Measurements from ENCODE around the gene GMCL1.
"Not testable (repeated sequence)": the region's sequence is repeated elsewhere in the genome, so short reads cannot be mapped to it uniquely, and the experiment has no call there.

GMCL1 gene

DNA sequence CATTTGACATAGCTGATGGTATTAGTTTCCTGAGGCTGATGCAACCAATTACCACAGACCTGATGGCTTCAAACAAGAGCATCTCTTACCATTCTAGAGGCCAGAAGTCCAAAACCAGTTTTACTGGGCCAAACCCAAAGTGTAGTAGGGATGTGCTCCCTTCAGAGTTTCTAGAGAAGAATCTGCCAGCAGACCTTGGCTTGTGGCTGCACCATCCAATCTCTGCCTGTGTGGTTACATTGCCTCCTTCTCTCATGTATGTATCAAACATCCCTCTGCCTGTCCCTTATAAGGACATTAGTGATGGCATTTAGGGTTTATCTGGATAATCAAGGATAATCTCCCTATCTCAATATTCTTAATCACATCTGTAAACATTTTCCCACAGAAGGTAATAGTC lies 59.8 kb downstream of the GMCL1 start:
- no peak for TF ChIP-seq CTCF (IDR thresholded peaks at IDR 0.05; ENCODE audit: low read depth, low read length)
- no peak overlapping the region for H3K4me3 ChIP-seq (ENCODE audit: low read depth, low read length)
- DNase-seq (ENCODE audit: low read depth, low spot score): no peak
- in situ Hi-C loops (cut with HindIII; ENCODE audit: low sequenced_read_pairs): no loop called here

GRCh38 chr2:69890881-69891280 lies 61.4 kb downstream of the GMCL1 start:
- in situ Hi-C loops (cut with HindIII; ENCODE audit: low sequenced_read_pairs): no loop called here
- H3K4me3 ChIP-seq (ENCODE audit: low read depth, low read length): no peak overlapping the region
- no peak for DNase-seq (ENCODE audit: low read depth, low spot score)
- TF ChIP-seq CTCF (IDR thresholded peaks at IDR 0.05; ENCODE audit: low read depth, low read length): no peak

GRCh38 chr2:69892838-69893424 lies 63.5 kb downstream of the GMCL1 start:
- H3K4me3 ChIP-seq (ENCODE audit: low read depth, low read length); in situ Hi-C loops (cut with HindIII; ENCODE audit: low sequenced_read_pairs); DNase-seq (ENCODE audit: low read depth, low spot score): not testable (repeated sequence)

DNA sequence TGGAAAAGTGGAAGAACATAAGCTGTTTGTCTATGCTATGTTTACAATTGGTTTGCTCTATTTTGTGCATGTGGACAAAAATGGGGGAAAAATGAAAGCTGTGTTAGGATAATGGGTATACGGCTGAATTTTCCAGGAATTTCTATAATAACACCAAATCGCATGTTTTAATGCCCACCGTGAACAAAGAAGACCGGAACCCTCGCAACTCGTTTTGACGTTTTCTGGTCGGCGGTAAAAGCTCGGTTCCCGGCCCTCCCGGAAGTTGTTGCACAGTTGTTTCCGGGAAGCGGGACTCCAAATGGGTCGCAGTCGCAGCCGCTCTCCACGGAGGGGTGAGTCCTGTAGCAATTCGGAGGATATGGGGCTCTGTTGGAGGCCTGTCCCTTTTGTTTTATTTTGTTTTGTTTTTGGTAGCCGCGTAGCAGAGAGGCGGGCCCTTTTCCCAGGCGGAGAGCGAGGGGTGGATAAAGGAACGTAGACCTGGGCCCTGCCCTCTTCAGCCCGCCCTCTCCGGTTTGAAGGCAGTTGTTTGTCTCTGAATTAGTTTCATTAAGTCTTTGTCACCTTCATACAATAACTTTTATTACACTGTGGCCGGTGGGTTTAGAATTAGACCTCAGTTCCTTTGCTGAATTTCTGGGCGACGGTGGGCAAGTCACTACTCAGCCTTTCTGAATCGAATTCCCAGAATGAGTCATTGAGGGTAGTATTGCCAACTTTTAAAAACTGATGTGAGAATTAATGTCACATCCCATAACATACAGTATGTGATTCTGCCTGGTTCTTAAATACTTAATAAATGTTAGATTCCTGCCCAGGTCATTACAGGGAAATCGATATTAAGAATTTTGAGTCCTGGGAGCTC lies 64.5 kb downstream of the GMCL1 start, which contains the start of gene SNRNP27:
TSS of gene SNRNP27 (plus strand) at position 273 of the 868 bp plus-strand sequence. CDS start at position 302, 29 bp downstream.
- in situ Hi-C loops (cut with HindIII; ENCODE audit: low sequenced_read_pairs): no loop called here
- no peak for TF ChIP-seq CTCF (IDR thresholded peaks at IDR 0.05; ENCODE audit: low read depth, low read length)
- H3K4me3 ChIP-seq (ENCODE audit: low read depth, low read length): peak within 1 kb of the TSS; percentile 55
- peak; percentile 85 for DNase-seq (ENCODE audit: low read depth, low spot score)

DNA sequence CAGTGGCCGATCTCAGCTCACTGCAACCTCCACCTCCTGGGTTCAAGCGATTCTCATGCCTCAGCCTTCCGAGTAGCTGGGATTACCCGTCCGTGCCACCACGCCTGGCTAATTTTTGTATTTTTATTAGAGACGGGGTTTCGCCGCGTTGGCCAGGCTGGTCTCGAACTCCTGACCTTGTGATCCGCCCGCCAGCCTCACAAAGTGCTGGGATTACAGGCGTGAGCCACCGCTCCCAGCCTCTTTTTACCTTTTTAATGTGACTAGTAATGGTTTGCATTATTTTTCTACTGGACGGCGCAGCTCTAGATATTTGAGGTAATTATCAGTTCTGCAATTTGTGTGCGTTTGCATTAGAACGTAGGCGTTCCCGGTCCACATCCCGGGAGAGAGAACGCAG lies 65.3 kb downstream of the GMCL1 start:
- peak overlapping the region; percentile 55 for H3K4me3 ChIP-seq (ENCODE audit: low read depth, low read length)
- in situ Hi-C loops (cut with HindIII; ENCODE audit: low sequenced_read_pairs); DNase-seq (ENCODE audit: low read depth, low spot score): not testable (repeated sequence)

GRCh38 chr2:69902213-69902922 lies 72.9 kb downstream of the GMCL1 start:
- in situ Hi-C loops (cut with HindIII; ENCODE audit: low sequenced_read_pairs): no loop called here
- no peak overlapping the region for H3K4me3 ChIP-seq (ENCODE audit: low read depth, low read length)

More at GRCh38 chr2:69902213-69902922, 72.9 kb downstream of the GMCL1 start:
- TF ChIP-seq CTCF (IDR thresholded peaks at IDR 0.05; ENCODE audit: low read depth, low read length): no peak
- DNase-seq (ENCODE audit: low read depth, low spot score): no peak
